Measurements from ENCODE around the gene MCEMP1. TPM values are rescaled to one million over a fixed set of nuclear protein-coding genes. Genes with fewer than 3 reads are reported as not detected.

The MCEMP1 gene
- total and polyA plus RNA-seq, 12 donors: 0.26 to 1.9 (median 0.53) TPM; not detected in 2

GRCh38 chr19:7644550-7644877, 32.4 kb upstream of the MCEMP1 start:
- intact Hi-C loops (cut with DNase I): no loop called here
- DNase-seq: no peak
- no peak for TF ChIP-seq CTCF (IDR thresholded peaks at IDR 0.05)
- Histone ChIP-seq H3K36me3 (replicated peaks in 1 of 2) (no peaks in the 10 kb centered on the region), H3K27ac (no peak overlapping the region), H3K4me3 (no peak overlapping the region), H3K4me1 (replicated peaks in 1 of 2) (no peaks in the 10 kb centered on the region), H3K27me3 (no peaks in the 10 kb centered on the region), H3K9me3 (replicated peaks in 1 of 3) (no peaks in the 10 kb centered on the region)
- WGBS, 4 donors: 90 to 98% (median 94%) methylated on average over 6 to 20 of the region's 20 CpGs

GRCh38 chr19:7645163-7645562, 31.7 kb upstream of the MCEMP1 start:
- TF ChIP-seq POLR2A (IDR thresholded peaks at IDR 0.05) (no peak), CTCF (IDR thresholded peaks at IDR 0.05) (no peak)
- no peaks in the 10 kb centered on the region for H3K36me3 ChIP-seq (replicated peaks in 1 of 2)
- no peak for DNase-seq
- intact Hi-C loops (cut with DNase I): no loop called here
- no peak overlapping the region for H3K27ac ChIP-seq
- no peak overlapping the region for H3K4me3 ChIP-seq
- no peaks in the 10 kb centered on the region for H3K27me3 ChIP-seq
- H3K4me1 ChIP-seq (replicated peaks in 1 of 2): no peaks in the 10 kb centered on the region
- WGBS, 4 donors: 81 to 97% (median 87%) methylated on average over 9 to 14 of the region's 14 CpGs
- no peaks in the 10 kb centered on the region for H3K9me3 ChIP-seq (replicated peaks in 1 of 3)

DNA sequence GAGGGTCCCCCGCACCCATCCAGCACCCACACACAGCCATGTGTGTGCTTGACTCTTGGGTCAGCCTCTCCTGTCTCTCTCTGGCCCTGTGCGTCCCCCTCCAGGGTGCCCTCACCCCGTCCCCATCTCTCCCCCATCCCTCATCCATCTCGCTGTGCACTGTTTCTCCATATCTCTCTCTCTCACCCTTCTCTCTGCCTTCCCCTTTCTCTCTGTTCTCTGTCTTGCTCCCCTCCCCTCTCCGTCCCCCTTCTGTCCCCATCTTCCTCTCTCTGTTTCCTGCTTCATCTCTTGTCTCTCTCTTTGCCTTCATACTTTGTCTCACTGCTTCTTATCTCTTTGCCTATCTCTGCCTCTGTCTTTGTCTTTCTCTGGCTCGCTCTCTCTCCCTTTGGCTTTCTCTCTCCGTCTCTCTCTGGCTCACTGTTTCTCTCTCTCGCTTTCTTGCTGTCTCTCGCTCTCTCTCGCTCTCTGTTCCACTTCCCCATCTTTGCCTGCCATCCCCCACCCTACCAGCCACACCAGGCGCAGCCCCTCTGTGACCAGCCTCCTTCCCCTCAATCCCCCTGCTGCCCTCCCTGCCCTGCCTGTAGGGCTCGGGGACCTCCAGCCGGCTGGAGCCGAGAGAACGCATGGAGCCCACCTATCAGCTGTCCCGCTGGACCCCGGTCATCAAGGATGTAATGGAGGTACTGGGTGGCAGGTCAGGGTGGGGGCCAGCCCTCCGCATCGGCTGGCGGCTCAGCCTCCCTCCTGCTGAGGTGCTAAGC, 31.0 kb upstream of the MCEMP1 start:
- 65 to 77% (median 68%) methylated on average over 17 to 20 of the region's 20 CpGs for WGBS, 4 donors
- H3K4me3 ChIP-seq: no peak overlapping the region
- no peaks in the 10 kb centered on the region for H3K9me3 ChIP-seq (replicated peaks in 1 of 3)
- no peaks in the 10 kb centered on the region for H3K27me3 ChIP-seq
- no peak for DNase-seq
- TF ChIP-seq POLR2A (IDR thresholded peaks at IDR 0.05): no peak
- TF ChIP-seq CTCF (IDR thresholded peaks at IDR 0.05): no peak
- H3K27ac ChIP-seq: no peak overlapping the region
- intact Hi-C loops (cut with DNase I): no loop called here
- H3K36me3 ChIP-seq (replicated peaks in 1 of 2): no peaks in the 10 kb centered on the region
- no peaks in the 10 kb centered on the region for H3K4me1 ChIP-seq (replicated peaks in 1 of 2)

GRCh38 chr19:7646426-7646700, 30.5 kb upstream of the MCEMP1 start:
- intact Hi-C loops (cut with DNase I): no loop called here
- H3K27ac ChIP-seq: no peak overlapping the region

More at GRCh38 chr19:7646426-7646700, 30.5 kb upstream of the MCEMP1 start:
- Histone ChIP-seq H3K36me3 (replicated peaks in 1 of 2) (no peaks in the 10 kb centered on the region), H3K4me1 (replicated peaks in 1 of 2) (no peaks in the 10 kb centered on the region), H3K9me3 (replicated peaks in 1 of 3) (no peaks in the 10 kb centered on the region), H3K27me3 (no peaks in the 10 kb centered on the region), H3K4me3 (no peak overlapping the region)
- WGBS, 4 donors: 80 to 93% (median 87%) methylated on average over 7 to 8 of the region's 8 CpGs
- no peak for DNase-seq
- no peak for TF ChIP-seq CTCF (IDR thresholded peaks at IDR 0.05)
- no peak for TF ChIP-seq POLR2A (IDR thresholded peaks at IDR 0.05)

Data from adrenal gland (tissue), 12 donors.